Kidney capillary endothelial cell (primary cell): Measurements from ENCODE around the gene DOCK2.
"Not testable (repeated sequence)": the region's sequence is repeated elsewhere in the genome, so short reads cannot be mapped to it uniquely, and the experiment has no call there.

Experiments
- DNase-seq: peaks from one replicate; pipeline ENCODE4 v3.0.0-alpha.2; 2018; ENCODE audit warnings: low spot score

The DOCK2 gene

DNA sequence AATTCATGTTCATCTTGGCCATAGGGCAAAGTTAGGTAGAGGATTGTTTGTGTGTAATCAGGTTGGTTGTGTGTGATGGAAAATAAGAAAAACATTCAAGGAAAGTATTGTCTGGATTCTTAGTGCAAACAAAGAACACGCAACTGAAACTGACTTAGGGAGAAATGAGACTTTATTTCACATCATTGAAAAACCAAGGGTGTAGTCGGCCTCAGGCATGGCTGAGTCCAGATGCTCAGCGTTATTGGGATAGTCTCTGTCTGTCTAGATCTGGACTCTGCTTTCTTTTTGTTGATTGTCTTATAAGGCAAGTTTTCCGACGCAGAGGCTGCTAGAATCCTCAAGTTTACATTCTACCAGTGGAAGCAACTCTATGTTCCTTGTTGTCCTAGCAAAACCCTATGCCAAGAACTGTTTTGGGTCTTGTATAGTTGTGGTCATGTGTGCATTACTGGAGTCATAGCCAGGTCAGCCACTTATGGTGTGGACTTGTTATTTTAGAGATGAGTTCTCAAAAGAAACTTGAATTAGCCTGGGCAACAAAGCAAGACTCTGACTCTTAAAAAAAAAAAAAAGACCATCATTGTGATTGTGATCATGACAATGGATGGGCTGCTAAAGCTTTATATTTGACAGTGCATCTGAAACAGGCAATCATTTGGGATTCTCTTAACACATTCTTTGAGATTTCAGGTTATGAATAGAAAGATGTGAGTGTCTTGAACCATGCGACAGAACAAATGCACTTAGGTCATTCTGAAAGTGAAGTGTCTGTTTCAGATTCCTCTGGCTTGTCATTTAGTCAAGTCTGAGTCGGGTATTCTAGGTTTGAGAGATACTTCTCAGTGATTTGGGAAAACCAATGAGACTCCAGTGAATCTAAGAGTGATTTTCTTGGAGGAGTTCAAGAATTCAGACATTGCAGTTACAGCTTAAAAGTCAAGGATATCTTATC is 82.6 kb downstream of the DOCK2 start:
- no peak for DNase-seq

DNA sequence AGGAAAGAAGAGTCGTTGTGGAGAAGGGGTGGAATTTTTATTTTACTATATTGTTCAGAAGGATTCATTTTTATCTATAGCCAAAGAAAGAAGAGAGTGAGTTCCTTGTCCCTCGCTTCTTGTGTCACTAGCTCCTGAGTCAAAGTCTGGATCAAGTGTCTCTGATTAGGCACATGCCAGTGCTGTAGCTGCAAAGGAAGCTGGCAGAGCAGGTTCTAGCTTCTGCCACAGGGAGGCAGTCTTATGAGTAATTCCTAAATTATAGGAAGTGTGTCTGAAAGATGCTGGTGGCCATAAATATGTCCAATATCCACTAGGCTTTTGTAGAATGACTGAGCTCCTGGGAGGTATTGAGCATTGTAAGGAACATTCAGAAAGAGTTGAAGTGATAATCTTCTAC is 84.7 kb downstream of the DOCK2 start:
- DNase-seq: no peak

DNA sequence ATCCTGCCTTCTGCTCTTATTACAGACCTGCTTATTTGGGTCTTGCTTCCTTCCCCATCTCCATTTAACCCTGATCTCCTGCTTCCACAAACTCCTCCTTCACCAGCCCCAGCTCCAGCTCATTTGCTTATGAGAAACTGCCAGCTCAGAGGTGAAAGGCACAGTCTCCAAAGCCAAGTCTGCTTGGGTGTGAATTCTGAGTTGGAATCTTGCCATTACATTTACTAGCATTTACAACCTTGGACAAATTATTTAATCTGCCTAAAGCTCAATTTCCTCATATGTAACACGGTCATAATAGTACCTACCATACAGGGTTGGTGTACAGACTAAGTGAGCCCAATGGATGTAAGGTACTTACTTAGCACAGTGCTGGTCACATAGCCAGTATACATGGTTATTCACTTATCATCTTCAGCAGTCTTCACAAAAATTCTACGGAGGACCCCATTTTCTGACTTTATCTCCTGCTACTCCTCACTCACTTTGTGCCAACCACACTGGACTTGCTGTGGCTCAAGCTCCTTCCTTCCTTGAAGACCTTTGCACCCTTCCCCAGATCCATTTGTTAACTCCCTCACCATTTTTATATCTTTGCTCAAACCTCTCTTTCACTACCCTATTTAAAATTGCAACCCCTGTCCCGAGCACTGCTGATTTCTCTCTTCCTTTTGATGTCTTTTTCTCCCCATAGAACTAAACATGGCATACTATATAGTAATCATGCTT is 86.2 kb downstream of the DOCK2 start:
- DNase-seq: no peak

DNA sequence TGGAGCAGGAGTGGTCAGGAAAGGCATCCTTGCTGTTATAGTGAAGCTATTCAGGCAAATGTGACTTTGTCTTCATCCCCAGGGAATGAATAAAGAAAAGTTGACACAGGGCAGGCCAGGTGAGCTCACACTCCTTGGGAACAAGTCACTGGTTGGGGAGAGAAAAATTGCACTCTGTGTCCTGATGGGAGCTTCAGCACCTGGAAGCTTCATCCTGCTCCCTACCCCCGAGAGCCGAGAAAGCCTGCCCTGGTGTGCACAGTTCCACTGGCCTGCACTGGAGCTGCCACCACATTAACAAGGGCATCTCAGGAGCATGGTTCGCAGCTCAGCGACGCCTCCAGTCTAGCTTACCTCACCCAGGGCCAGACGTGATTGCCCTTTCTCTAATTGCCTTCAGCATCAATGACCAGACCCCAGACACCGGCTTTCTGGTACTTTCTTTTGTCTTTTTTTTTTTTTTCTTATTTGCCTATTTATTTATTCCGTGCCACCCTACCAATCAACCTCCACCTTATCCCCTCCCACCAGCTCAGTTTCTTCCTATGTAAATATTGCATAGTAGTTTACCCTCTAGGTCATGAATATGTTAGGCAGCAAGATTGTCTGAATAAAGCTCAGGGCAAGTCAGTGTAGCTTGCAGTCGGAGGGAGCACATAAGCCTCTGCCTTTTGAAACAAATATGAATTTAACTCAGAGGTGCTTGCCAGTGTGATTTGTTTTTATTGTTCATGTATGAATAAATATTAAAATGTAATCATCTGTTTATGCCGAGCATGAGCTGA is 87.4 kb downstream of the DOCK2 start:
- DNase-seq: no peak

DNA sequence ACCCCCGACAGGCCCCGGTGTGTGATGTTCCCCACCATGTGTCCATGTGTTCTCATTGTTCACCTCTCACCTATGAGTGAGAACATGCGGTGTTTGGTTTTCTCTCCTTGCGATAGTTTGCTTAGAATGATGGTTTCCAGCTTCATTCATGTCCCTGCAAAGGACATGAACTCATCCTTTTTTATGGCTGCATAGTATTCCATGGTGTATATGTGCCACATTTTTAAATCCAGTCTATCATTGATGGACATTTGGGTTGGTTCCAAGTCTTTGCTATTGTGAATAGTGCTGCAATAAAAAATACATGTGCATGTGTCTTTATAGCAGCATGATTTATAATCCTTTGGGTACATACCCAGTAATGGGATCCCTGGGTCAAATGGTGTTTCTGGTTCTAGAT is 88.6 kb downstream of the DOCK2 start:
- DNase-seq: not testable (repeated sequence)

DNA sequence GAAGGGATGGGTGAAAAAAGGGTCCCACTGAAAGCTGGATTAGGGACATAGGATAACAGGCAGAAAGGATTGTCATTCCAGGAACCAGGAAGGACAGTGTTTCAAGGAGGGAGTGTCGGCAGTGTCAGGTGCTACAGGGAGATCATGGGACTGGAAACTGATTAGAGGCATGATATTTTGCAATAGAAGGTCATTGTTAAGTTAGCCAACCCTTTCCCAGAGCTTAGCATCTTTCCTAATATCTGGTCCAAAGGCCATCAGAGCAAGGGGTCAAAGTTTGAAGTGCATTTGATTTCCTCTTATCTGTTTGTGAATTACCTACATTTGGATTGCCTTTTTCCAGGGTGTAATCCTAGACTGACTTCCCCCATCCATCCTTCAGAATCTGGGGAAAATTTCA is 91.3 kb downstream of the DOCK2 start:
- no peak for DNase-seq

DNA sequence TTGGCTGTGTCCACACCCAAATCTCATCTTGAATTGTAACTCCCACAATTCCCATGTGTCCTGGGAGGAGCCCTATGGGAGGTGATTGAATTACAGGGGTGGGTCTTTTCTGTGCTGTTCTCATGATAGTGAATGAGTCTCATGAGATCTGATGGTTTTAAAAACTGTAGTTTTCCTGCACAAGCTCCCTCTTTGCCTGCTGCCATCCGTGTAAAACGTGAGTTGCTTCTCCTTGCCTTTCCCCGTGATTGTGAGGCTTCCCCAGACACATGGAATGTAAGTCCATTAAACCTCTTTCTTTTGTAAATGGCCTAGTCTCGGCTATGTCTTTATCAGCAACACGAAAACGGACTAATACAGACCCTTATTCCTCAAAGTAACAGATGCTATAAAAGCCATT is 94.1 kb downstream of the DOCK2 start:
- no peak for DNase-seq

DNA sequence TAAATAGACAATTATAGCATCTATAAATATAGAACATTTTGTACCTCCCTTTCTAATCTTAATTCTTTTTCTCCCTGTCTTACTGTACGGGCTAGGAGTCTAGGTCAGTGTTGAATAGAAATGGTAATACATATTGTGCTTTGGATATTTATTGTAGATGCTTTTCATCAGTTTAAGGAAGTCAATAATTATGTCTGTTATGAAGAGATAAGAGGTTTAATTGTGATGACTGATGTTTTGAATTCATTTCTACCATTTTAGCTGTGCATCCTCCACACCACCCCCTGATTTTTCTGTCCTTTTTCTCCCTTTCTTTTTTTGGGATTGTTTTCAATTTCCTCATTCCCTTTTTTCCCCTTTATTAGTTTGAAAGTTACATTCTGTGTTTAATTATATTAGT is 95.8 kb downstream of the DOCK2 start:
- no peak for DNase-seq

DNA sequence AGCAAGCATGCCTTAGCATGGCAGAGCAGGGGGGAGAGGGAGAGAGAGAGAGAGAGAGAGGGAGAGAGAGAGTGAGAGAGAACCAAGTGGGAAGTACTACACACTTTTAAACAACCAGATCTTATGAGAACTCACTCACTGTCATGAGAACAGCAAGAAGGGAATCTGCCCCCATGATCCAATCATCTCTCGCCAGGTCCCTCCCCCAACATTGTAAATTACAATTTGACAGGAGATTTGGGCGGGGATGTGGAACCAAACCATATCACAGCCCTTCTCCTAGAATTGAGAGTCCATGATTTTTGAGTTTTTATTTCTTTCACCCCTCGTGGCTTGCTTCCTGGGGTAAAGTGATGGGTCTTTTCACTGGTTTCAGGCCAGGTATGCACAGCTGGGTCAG is 98.8 kb downstream of the DOCK2 start:
- DNase-seq: no peak

DNA sequence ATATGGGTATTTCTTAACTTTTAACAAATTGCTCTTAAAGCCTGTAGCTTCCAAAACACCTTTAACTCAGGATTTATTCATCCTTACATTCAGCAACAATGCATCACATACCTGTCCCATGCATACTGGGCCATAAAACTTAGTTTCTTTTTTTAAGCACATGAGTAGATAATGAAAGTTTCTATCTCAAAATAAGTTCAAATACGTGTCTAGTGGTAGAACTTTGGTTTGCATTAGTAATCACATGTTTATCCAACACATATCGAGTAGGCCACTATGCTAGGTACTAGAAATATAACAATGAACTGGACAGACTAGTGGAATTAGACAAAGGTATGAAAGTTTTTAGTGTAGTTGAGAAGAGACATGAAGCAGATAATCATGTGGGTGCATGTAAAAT is 99.6 kb downstream of the DOCK2 start:
- no peak for DNase-seq

DNA sequence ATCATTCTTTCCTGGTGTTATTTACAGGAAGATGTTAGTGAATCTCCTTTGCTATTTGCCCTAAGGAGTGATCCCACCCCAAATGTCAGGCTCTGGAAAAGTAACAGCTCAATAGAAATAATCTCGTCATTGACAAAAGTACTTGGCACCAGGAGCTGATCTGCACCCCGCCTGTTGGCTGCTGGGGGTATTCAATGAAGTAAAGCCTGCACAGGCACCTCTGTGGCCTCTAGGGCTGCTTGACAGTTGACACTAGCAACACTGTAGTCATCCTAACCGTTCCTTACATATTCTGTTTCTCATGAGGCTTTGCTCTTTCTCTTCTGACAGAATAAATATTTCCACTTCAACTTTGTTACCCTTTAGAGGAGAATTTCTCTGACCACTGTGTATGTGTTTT is 103.4 kb downstream of the DOCK2 start:
- no peak for DNase-seq

DNA sequence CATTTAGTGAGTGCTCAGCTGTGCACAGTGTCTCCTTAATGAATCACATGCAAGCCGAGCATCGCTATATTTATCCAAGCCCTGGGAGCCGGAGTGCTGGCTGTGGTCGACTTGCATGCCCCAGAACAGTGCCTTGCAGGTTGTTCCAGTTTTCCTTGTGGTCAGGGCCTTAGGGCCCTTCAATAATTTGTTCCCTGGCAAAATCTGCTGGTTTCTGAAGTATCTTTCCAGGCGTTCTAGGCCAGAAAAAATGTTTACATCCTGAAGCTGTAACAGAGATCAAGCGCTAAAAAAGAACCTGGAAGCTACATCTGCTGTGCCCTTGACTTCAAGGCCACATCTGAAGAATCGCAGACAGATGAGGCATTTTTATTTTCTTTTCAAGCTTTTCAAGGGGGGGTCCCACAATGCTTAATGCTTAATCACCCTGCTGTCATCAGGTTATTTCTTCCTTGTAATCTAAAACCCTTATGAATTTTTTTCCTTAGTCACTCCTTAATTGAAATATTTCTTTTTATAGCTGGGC is 105.8 kb downstream of the DOCK2 start:
- no peak for DNase-seq

DNA sequence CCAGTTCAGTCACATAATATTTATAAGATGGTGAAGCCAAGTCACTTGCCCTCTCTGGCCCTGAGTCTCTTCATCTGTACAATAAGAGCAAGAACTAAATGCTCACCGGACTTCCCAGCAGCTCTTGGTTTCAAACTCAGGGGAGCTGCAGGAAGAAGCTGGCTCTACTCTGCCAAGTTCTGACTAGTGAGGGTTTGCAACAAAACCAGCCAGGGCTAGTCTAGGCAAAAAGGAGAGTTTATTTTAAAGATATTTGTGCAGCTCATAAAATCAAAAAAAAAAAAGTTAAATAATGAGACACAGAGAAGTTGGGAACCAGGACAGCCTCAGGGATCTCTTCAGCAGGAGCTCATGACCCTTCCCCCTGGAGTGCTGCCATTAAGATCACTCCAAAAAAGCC is 107.3 kb downstream of the DOCK2 start:
- no peak for DNase-seq

DNA sequence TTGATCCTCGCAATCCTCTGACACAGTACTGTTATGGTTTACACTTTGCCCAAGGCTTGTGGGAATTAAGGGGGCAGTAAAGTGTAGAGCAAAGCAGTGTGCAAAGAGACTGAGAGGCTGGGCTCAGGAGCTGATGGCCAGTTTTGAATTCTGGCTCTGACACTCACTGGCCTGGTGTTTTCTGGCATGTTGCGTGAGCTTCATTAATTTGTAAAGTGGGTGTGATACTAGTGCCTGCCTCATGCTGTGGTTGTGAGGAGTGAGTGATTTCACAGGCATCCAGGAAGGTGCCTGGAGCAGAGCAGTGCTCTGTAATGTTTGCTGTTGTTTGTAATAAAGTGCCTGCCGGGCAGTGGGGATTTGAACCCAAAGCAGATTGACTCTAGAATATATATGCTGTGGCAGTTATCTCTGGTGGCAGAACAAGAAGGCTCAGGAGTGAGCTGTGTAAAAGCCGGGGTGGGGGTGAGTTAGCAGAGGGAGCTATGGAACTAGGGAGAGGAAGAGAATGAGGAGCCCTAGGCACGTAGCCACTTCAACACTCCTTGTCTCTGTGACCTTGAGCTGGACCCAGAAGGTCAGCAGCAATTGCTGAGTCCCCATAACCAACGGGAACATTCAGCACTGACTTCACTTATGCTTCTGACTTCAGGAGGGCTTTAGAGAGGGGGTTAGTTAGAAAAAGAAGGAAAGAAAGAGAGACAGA is 108.5 kb downstream of the DOCK2 start:
- no peak for DNase-seq

DNA sequence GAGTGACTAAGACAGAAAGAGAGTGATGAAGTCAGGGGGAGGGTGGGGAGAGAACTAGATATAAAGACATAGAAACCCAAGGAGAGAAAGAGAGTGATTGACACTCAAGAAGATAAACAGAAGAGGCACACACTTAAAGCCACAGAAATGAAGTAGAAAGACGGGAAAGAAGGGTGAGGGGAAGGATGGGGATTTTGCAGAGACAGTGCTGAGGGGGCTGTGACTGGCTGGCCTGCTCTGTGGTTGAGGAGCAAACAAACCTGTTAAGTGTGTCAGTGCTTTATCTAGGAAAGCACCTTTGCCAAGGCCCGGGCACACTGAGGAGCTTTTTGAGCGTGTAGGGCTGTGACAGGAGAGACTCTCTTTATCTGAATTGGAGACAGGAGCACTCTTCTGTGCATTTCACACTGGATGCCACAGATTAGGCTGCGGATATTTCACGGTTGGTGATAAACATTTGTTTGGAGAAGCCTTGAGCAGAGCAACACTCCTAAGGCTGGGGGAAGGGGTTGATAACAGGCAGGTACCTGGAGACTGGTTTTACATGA is 109.1 kb downstream of the DOCK2 start:
- DNase-seq: no peak

DNA sequence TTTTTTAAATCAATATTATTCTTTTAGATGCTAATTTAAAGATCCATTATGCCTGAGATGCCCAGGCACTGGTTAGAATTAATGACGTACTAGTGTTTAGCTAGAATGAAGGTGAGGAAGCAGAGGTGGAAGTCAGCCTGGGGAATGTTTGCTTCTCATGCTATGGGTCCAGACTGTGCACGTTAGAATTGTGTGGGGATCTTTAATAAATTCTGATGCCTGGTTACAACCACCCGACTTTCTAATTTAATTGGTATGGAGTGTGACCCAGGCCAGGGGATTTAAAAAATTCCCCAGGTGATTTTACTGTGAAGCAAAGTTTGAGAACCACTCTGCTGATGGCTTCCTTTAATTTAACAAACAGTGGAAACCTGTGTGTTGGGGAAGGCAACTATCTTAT is 111.1 kb downstream of the DOCK2 start:
- DNase-seq: no peak

DNA sequence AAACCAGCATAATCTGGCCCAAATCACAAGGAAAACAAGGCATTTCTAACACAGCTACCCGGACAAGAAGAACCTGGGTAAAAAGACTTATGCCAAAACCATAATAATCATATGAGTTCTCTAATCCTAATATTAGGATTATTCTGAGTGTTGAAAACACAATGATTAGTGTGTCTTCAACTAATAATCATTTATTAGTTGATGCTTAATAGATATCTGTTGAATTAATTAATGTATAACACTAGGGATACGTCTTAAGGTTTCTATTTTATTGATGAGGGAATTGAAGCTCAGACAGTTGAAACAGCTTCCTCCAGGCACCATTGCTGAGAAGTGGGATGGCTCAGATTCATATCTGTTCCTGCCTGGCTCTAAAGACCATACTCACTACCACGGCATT is 112.2 kb downstream of the DOCK2 start:
- no peak for DNase-seq

DNA sequence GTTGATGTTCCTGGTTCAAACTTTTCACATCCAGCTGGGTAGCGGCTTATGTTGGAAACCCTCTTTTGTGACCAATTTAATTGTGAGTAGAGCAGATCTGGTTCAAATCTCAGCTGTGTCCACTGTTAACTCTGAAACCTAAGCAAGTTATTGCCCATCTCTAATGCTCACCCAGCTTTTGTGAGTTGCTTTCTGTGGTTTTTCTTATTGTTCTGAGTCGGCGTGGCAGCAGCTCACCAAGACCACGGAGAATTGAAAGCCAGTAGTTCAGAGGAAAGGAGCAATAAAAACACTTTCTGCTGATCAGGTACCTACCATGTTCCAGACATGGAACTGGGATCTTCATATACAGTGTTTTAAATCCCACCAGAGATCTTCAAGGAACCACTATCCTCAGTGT is 114.4 kb downstream of the DOCK2 start:
- DNase-seq: no peak

DNA sequence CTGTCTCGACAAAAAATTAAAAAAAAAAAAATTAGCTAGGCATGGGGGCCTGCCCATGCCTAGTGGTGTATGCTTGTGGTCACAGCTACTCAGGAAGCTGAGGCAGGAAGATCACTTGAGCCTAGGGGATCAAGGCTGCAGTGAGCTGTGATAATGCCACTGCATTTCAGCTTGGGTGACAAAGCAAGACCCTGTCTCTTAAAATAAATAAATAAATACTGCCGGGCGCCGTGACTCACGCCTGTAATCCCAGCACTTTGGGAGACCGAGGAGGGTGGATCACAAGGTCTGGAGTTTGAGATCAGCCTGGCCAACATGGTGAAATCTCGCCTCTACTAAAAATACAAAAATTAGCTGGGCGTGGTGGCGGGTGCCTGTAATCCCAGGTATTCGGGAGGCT is 115.5 kb downstream of the DOCK2 start:
- not testable (repeated sequence) for DNase-seq

DNA sequence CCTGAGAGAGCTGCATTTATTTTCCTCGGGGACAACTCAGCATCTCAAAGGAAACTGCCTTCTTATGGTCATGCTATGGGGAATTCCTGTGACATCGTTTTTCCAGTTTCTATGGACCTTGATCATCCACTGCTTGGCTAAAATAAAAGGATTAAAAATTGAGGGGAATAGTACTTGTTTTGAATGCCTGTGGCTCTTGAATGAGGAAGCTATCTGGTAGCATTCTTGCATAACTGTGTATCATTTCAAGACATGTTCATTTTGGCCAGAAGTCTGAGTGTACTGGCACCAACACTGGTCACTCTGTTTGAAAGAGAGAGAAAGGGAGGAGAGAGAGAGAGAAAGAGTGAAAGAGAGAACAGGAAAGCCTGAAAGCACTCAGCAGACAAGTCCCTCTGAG is 116.7 kb downstream of the DOCK2 start:
- DNase-seq: no peak

DNA sequence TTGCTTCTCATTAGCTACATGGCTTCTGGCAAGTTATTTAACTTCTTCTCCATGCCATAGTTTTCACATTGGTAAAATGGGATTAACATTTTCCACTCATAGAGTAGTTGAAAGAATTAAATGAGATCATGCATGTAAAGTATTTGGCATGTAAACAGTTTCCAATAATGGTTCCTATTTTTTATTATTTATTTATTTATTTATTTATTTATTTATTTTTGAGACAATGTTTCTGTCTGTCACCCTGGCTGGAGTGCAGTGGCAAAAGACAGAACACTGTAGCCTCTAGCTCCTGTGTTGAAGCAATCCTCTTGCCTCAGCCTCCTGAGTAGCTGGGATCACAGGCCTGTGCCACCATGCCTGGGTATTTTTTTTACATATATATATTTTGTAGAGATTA is 117.7 kb downstream of the DOCK2 start:
- no peak for DNase-seq
